K562 (cell line): ENCODE data around the gene FAM174C. TPM values are rescaled to one million over a fixed set of nuclear protein-coding genes. Genes with fewer than 3 reads are reported as not detected.

Source experiments
- ATAC-seq: fragments of 200-7000 bp; cut with Tn5 transposase; 3 replicates; pipeline ENCODE4 v1.9.1; 2020; ENCODE audit warnings: moderate library complexity
- BruUV-seq: library from RNA; stranded (reverse); fragments of 400-500 nt; replicated peaks from 2 replicates; lab custom pipeline; 2021; lab: Mats Ljungman, UMichigan
- CTCF ChIA-PET: fragments of 300-600 bp; formaldehyde crosslinking; extraction: SDS; loops from one replicate; lab custom pipeline; 2021; ENCODE audit warnings: low intra/inter-chr PET ratio; lab: Yijun Ruan, JAX
- POLR2A ChIA-PET: fragments of 300-600, 350-650 bp; sonication (Branson Sonifier 250); formaldehyde crosslinking; extraction: SDS; loops from one replicate; lab custom pipeline; 2021; ENCODE audit warnings: antibody characterized with exemption, inconsistent platforms; lab: Yijun Ruan, JAX
- DNase-seq, 4 experiments: peaks; one replicate each; pipeline versions ENCODE4 v3.0.0 to v3.0.0-alpha.2; 2011 to 2018; ENCODE audit warnings: low spot score in 3 of 4, mixed read lengths in 3 of 4; ENCODE audit errors: extremely low read depth in 1 of 4
- FAIRE-seq: peaks from 2 replicates; lab custom pipeline; 2011; peaks lifted over from hg19 to GRCh38; lab: Jason Lieb, UNC
- H2AFZ ChIP-seq: 2 replicates; pipeline ENCODE4 v1.6.0; 2011; ENCODE audit warnings: low read depth, low read length, control low read depth, inconsistent platforms
- H3K27ac ChIP-seq: fragments of 200-600 bp; 3 replicates; pipeline ENCODE4 v1.8.0; 2011; ENCODE audit warnings: low read depth, mild to moderate bottlenecking, control low read depth, inconsistent platforms, low read length, moderate library complexity, mixed read lengths; ENCODE audit errors: extremely low read depth
- H3K27me3 ChIP-seq, 2 experiments: fragments of 300-600 bp in 1 of 2; 2 replicates in 1 of 2; 3 replicates in 1 of 2; pipeline versions ENCODE4 v1.6.0 to v1.8.0; 2011; ENCODE audit warnings: inconsistent platforms in 2 of 2, low read length in 2 of 2, mild to moderate bottlenecking in 1 of 2, mixed read lengths in 1 of 2, moderate library complexity in 1 of 2; ENCODE audit not compliant: control insufficient read depth in 2 of 2, insufficient read depth in 2 of 2
- H3K36me3 ChIP-seq: fragments of 300-600 bp; 3 replicates; pipeline ENCODE4 v1.8.0; 2011; ENCODE audit warnings: mild to moderate bottlenecking, low read length, inconsistent platforms; ENCODE audit not compliant: control insufficient read depth, insufficient read depth
- H3K4me1 ChIP-seq, 2 experiments: fragments of 200-600 bp in 1 of 2; replicated peaks in 1 of 2; 2 replicates in 1 of 2; 3 replicates in 1 of 2; pipeline versions ENCODE4 v1.5.1 to v1.8.0; 2011; ENCODE audit warnings: inconsistent platforms in 2 of 2, low read length in 2 of 2, mild to moderate bottlenecking in 1 of 2, mixed read lengths in 1 of 2, moderate library complexity in 1 of 2; ENCODE audit not compliant: control insufficient read depth in 2 of 2, insufficient read depth in 2 of 2
- H3K4me2 ChIP-seq: 2 replicates; pipeline ENCODE4 v1.6.1; 2011; ENCODE audit warnings: low read length, control low read depth, inconsistent platforms, mixed read lengths; ENCODE audit not compliant: insufficient read depth
- H3K4me3 ChIP-seq: fragments of 200-600 bp; sonication (generic), shearing (Covaris generic); 2 replicates; pipeline ENCODE4 v1.5.1; 2016; ENCODE audit warnings: control low read depth, inconsistent platforms
- H3K79me2 ChIP-seq: fragments of 200-600 bp; 3 replicates; pipeline ENCODE4 v1.8.0; 2011; ENCODE audit warnings: low read length, inconsistent platforms; ENCODE audit not compliant: control insufficient read depth, insufficient read depth
- H3K9ac ChIP-seq, 2 experiments: 2 replicates each; pipeline versions ENCODE4 v1.6.0 to v1.6.1; 2011; ENCODE audit warnings: low read depth in 2 of 2, low read length in 2 of 2, control low read depth in 1 of 2, inconsistent platforms in 1 of 2, mild to moderate bottlenecking in 1 of 2, mixed read lengths in 1 of 2; ENCODE audit not compliant: insufficient read depth in 1 of 2
- H3K9me1 ChIP-seq: one replicate; pipeline ENCODE4 v1.6.0; 2011; ENCODE audit warnings: inconsistent platforms, mild to moderate bottlenecking, low read length, moderate library complexity; ENCODE audit not compliant: control insufficient read depth, insufficient read depth
- H3K9me3 ChIP-seq: replicated peaks from 2 replicates; pipeline ENCODE4 v1.5.1; 2011; ENCODE audit warnings: low read depth, low read length, inconsistent platforms; ENCODE audit not compliant: control insufficient read depth, insufficient read depth
- H4K20me1 ChIP-seq: replicated peaks from 2 replicates; pipeline ENCODE4 v1.6.1; 2011; ENCODE audit warnings: low read length, inconsistent platforms, mixed read lengths; ENCODE audit not compliant: control insufficient read depth, insufficient read depth
- C11orf30 ChIP-seq: fragments of 450-650 bp; IDR thresholded peaks from 2 replicates; pipeline ENCODE4 v1.6.1; 2016; ENCODE audit warnings: low read depth, mild to moderate bottlenecking
- CCNT2 ChIP-seq: IDR thresholded peaks from 2 replicates; pipeline ENCODE4 v1.6.1; 2011; ENCODE audit warnings: borderline replicate concordance, low read depth, mild to moderate bottlenecking, moderate library complexity, mixed read lengths, low read length; ENCODE audit not compliant: insufficient read length; ENCODE audit errors: extremely low read depth
- CHD1 ChIP-seq: fragments of 200-600 bp; sonication (generic); IDR thresholded peaks from one replicate; pipeline ENCODE4 v1.6.1; 2012; ENCODE audit warnings: mild to moderate bottlenecking, moderate library complexity, low read length, inconsistent platforms
- CREB3L1 ChIP-seq: fragments of 450-650 bp; IDR thresholded peaks from 2 replicates; pipeline ENCODE4 v1.6.1; 2014; ENCODE audit warnings: low read depth, mild to moderate bottlenecking, moderate library complexity, borderline replicate concordance
- GATAD2A ChIP-seq: fragments of 450-650 bp; IDR thresholded peaks from 2 replicates; pipeline ENCODE4 v1.6.1; 2017
- KLF10 ChIP-seq: fragments of 250-450 bp; sonication (Bioruptor Pico); IDR thresholded peaks from 2 replicates; pipeline ENCODE4 v1.6.1; 2021; ENCODE audit warnings: matching md5 sums
- KLF13 ChIP-seq: fragments of 450-650 bp; IDR thresholded peaks from 2 replicates; pipeline ENCODE4 v1.6.1; 2016; ENCODE audit warnings: missing genetic modification characterization, low read depth, mild to moderate bottlenecking, missing compliant biosample characterization, moderate library complexity, borderline replicate concordance
- POLR2H ChIP-seq: IDR thresholded peaks from 2 replicates; pipeline ENCODE4 v1.6.1; 2016; ENCODE audit warnings: missing genetic modification characterization, low read depth, mild to moderate bottlenecking, control low read depth, missing compliant biosample characterization, moderate library complexity
- RB1 ChIP-seq: fragments of 450-650 bp; IDR thresholded peaks from 2 replicates; pipeline ENCODE4 v1.6.1; 2017; ENCODE audit warnings: low read depth, mild to moderate bottlenecking
- SMAD1 ChIP-seq: fragments of 150-350 bp; IDR thresholded peaks from 2 replicates; pipeline ENCODE4 v1.6.1; 2014; ENCODE audit warnings: low read length, low read depth; ENCODE audit not compliant: partially characterized antibody
- SMC3 ChIP-seq: conservative IDR thresholded peaks from 2 replicates; pipeline ENCODE4 v1.6.1; 2011; ENCODE audit warnings: low read depth, low read length, improper control_type of control experiment; ENCODE audit not compliant: insufficient read depth
- STAT5A ChIP-seq: IDR thresholded peaks from 2 replicates; pipeline ENCODE4 v1.6.1; 2012; ENCODE audit warnings: low read length, inconsistent platforms, borderline replicate concordance
- TARDBP ChIP-seq: fragments of 450-650 bp; IDR thresholded peaks from 2 replicates; pipeline ENCODE4 v1.6.1; 2016
- THAP12 ChIP-seq: fragments of 250-450 bp; sonication (Bioruptor Pico); IDR thresholded peaks from 2 replicates; pipeline ENCODE4 v1.9.0; 2021; ENCODE audit warnings: mild to moderate bottlenecking, inconsistent platforms
- ZBTB17 ChIP-seq: fragments of 450-650 bp; formaldehyde crosslinking; IDR thresholded peaks from 2 replicates; pipeline ENCODE4 v1.4.0; 2020; ENCODE audit warnings: mild to moderate bottlenecking
- ZBTB2 ChIP-seq: fragments of 450-650 bp; IDR thresholded peaks from 2 replicates; pipeline ENCODE4 v1.6.1; 2016; ENCODE audit warnings: antibody characterized with exemption
- ZSCAN32 ChIP-seq: fragments of 450-650 bp; formaldehyde crosslinking; IDR thresholded peaks from 2 replicates; pipeline ENCODE4 v1.4.0; 2020; ENCODE audit warnings: mild to moderate bottlenecking, moderate library complexity
- WGBS: fragments of 100-300 bp; shearing (Covaris generic); methylation state at CpG from one replicate; pipeline ENCODE4 v1.1.6; 2016; ENCODE audit warnings: low coverage, mixed read lengths; ENCODE audit not compliant: insufficient coverage; ENCODE audit errors: missing lambda C conversion rate; 5-methylcytosine and 5-hydroxymethylcytosine counted together
- in situ Hi-C: fragments of 300-500 bp; cut with MboI; formaldehyde crosslinking; loops from 4 replicates; pipeline ENCODE4 v1.15.0; 2018; ENCODE audit warnings: inconsistent platforms, mixed read lengths
- intact Hi-C: fragments of 100-400 bp; cut with micrococcal nuclease; formaldehyde crosslinking; loops from 2 replicates; pipeline ENCODE4 v1.14.2; 2022
- polyA plus RNA-seq, 8 experiments: library from polyadenylated mRNA; depleted of rRNA in 4 of 8; stranded (reverse) in 5 of 8; unstranded in 3 of 8; fragments of >200 nt; fragmentation: Nextera tagmentation in 2 of 8; fragmentation: Illumina TruSeq in 1 of 8; extraction: Ambion mirVana in 2 of 8; extraction: Trizol in 1 of 8; gene quantifications; 2 replicates each; pipeline versions ENCODE4 v1.2.1 to v1.2.3, GENCODE V29; 2011 to 2014; ENCODE audit warnings: inconsistent platforms in 1 of 8, missing spikeins in 1 of 8
- total RNA-seq, 7 experiments: library from RNA; depleted of rRNA in 6 of 7; stranded (reverse); fragments of >200 nt in 6 of 7; fragmentation: Illumina TruSeq in 2 of 7; extraction: Trizol in 2 of 7; gene quantifications; 2 replicates each; pipeline versions ENCODE4 v1.2.1 to v1.2.3, GENCODE V29; 2011 to 2021; ENCODE audit warnings: low replicate concordance in 1 of 7

FAM174C gene
- total and polyA plus RNA-seq, 9 of the 15 experiments (the other 6 are each of a cell fraction or from before 2014, with no cell fraction given), result 0.66 to 89.6 (median 20.3) TPM

GRCh38 chr19:1248786-1249297 is 26.5 kb upstream of the FAM174C start:
- Histone ChIP-seq H2AFZ (peak overlapping the region; percentile 65; the same call in 1 of the 2 replicates), H3K4me3 (peak overlapping the region; percentile 82), H3K4me2 (peak overlapping the region; percentile 71; the same call in 1 of the 2 replicates), H3K27ac (peak overlapping the region; percentile 99), H3K79me2 (peaks cover 62% of the 10 kb centered on the region), H3K4me1 (peaks cover 39 to 95% of the 10 kb centered on the region in 2 experiments), H3K27me3 (no peaks in the 10 kb centered on the region), H3K9me1 (peaks cover 4% of the 10 kb centered on the region), H3K9me3 (no peaks in the 10 kb centered on the region), H3K9ac (peak overlapping the region; percentile 89 to 95), H4K20me1 (0 out of 2 replicates have a peak, but pooled peaks cover 5% of the 10 kb centered on the region), H3K36me3 (peaks cover 52% of the 10 kb centered on the region; the same call in 2 of the 3 replicates)
- ChIA-PET CTCF (interaction anchor here (0.8 to 2.0 kb wide), 2 partner anchors 18 to 27 kb away, joined by 3 to 11 read pairs; no protein-coding TSS in a partner anchor), POLR2A (interaction anchor here (0.6 to 1.0 kb wide), 3 partner anchors 20 to 23 kb away, joined by 4 read pairs; partner anchors contain the start of gene CIRBP)
- in situ Hi-C loops, result loop anchor here (25.0 kb wide), 1 partner anchor 487 kb away; the partner anchor contains the start of gene MISP
- BruUV-seq, result no TSS peak
- WGBS, result 0% methylated on average over 29 of the region's 74 CpGs
- ATAC-seq, result peak; percentile 24
- intact Hi-C loops, result loop anchor here (1.0 kb wide), 2 partner anchors 17 to 20 kb away; partner anchors contain the start of gene CIRBP
- peak; percentile 64 to 91 (median 74) for DNase-seq
- FAIRE-seq, result no peak
- peak; percentile 82; the same call in 1 of the 2 replicates for TF ChIP-seq CREB3L1
- peak; percentile 16 for TF ChIP-seq CHD1
- peak; percentile 90 for TF ChIP-seq RB1
- no peak for TF ChIP-seq KLF10 (CRISPR knock-in tag)
- peak; percentile 80 for TF ChIP-seq KLF13
- peak; percentile 81 for TF ChIP-seq CCNT2
- peak; percentile 21 for TF ChIP-seq C11orf30
- peak; percentile 37 for TF ChIP-seq SMC3
- TF ChIP-seq SMAD1, result peak; percentile 15
- TF ChIP-seq ZBTB17 (CRISPR knock-in tag), result peak; percentile 34; the same call in 1 of the 2 replicates
- peak; percentile 93; the same call in 1 of the 2 replicates for TF ChIP-seq TARDBP
- TF ChIP-seq ZSCAN32 (CRISPR knock-in tag), result no peak
- TF ChIP-seq POLR2H, result peak; percentile 50; the same call in 1 of the 2 replicates
- TF ChIP-seq GATAD2A, result peak; percentile 58; the same call in 1 of the 2 replicates
- TF ChIP-seq ZBTB2, result 0 out of 2 replicates have a peak, but pooled peaks have one; percentile 61
- TF ChIP-seq THAP12, result 0 out of 2 replicates have a peak, but pooled peaks have one; percentile 27
- 0 out of 2 replicates have a peak, but pooled peaks have one; percentile 9 for TF ChIP-seq STAT5A
